Measurements from ENCODE around the gene LMBR1. TPM values are rescaled to one million over a fixed set of nuclear protein-coding genes. Genes with fewer than 3 reads are reported as not detected.

Gene LMBR1
- total and polyA plus RNA-seq, 2 of the 13 experiments (the other 11 are each of a cell fraction or from before 2014, with no cell fraction given) = 20.9 to 39.6 TPM

DNA sequence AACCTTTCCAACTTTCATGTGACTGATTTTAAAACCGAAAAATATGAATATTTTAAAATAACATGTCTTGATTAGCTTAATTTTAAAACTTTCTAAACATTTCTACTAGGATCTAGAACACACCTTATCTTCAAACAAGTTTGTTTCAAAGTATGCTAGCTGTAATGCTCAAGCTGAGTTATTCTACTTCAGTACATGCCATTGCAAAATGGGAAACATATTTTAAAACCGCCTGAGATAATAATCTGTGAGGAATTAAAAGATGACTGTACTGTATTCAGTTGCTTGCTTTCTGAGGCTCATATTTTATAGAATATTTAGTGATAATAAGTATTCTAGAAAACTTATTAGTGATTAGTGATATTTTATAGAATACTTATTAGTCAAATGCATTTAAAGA, 99.6 kb downstream of the LMBR1 start:
- ATAC-seq (no peak), DNase-seq (ENCODE audit: low spot score) (no peak), FAIRE-seq (no peak)
- Histone ChIP-seq H2AFZ (ENCODE audit: low read length) (no peak overlapping the region), H3K36me3 (replicated peaks in 1 of 2; ENCODE audit: control insufficient read depth in 1 of 2, insufficient read depth in 2 of 2, low read length in 2 of 2) (peaks cover 0 to 18% of the 10 kb centered on the region in 2 experiments; a peak in 1 of 5 replicates), H3K27me3 (ENCODE audit: control insufficient read depth in 1 of 2, insufficient read depth in 2 of 2, low read length in 2 of 2) (no peaks in the 10 kb centered on the region), H3K27ac (ENCODE audit: extremely low read length, insufficient read depth, low read length) (no peak overlapping the region), H3K9ac (ENCODE audit: insufficient read depth, low read depth, low read length) (no peak overlapping the region), H4K20me1 (ENCODE audit: insufficient read depth, low read length) (no peaks in the 10 kb centered on the region), H3K9me3 (ENCODE audit: low read length) (no peaks in the 10 kb centered on the region), H3K4me2 (ENCODE audit: low read depth, low read length) (no peak overlapping the region), H3K4me1 (ENCODE audit: insufficient read depth, low read length) (peaks cover 18% of the 10 kb centered on the region), H3K4me3 (replicated peaks in 1 of 3; ENCODE audit: insufficient read depth in 1 of 3, low read depth in 2 of 3, low read length in 3 of 3) (no peak overlapping the region), H3K79me2 (ENCODE audit: insufficient read depth, low read length) (no peaks in the 10 kb centered on the region)
- in situ Hi-C loops (cut with HindIII; ENCODE audit: extremely low pct_ligation_motif_present, low pct_unique_long_range_greater_than_20kb) (no loop called here), intact Hi-C loops (cut with micrococcal nuclease; ENCODE audit: unreplicated experiment) (no loop called here)
- BruUV-seq (replicated peaks) = no TSS peak
- 87% methylated on average over 2 of the region's 2 CpGs for WGBS (ENCODE audit: low lambda C conversion rate)
- POLR2A ChIA-PET = no interaction called here
- CTCF ChIA-PET (ENCODE audit: low intra/inter-chr PET ratio, low total read pairs) = no interaction called here
- TF ChIP-seq, protein P1, sequence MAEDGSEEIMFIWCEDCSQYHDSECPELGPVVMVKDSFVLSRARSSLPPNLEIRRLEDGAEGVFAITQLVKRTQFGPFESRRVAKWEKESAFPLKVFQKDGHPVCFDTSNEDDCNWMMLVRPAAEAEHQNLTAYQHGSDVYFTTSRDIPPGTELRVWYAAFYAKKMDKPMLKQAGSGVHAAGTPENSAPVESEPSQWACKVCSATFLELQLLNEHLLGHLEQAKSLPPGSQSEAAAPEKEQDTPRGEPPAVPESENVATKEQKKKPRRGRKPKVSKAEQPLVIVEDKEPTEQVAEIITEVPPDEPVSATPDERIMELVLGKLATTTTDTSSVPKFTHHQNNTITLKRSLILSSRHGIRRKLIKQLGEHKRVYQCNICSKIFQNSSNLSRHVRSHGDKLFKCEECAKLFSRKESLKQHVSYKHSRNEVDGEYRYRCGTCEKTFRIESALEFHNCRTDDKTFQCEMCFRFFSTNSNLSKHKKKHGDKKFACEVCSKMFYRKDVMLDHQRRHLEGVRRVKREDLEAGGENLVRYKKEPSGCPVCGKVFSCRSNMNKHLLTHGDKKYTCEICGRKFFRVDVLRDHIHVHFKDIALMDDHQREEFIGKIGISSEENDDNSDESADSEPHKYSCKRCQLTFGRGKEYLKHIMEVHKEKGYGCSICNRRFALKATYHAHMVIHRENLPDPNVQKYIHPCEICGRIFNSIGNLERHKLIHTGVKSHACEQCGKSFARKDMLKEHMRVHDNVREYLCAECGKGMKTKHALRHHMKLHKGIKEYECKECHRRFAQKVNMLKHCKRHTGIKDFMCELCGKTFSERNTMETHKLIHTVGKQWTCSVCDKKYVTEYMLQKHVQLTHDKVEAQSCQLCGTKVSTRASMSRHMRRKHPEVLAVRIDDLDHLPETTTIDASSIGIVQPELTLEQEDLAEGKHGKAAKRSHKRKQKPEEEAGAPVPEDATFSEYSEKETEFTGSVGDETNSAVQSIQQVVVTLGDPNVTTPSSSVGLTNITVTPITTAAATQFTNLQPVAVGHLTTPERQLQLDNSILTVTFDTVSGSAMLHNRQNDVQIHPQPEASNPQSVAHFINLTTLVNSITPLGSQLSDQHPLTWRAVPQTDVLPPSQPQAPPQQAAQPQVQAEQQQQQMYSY (CRISPR knock-in tag; IDR thresholded peaks at IDR 0.05) = no peak
- TF ChIP-seq ZSCAN29 (CRISPR knock-in tag; conservative IDR thresholded peaks at IDR 0.05) (no peak), TOPORS (CRISPR knock-in tag; IDR thresholded peaks at IDR 0.05) (no peak), FOXP1 (IDR thresholded peaks at IDR 0.05) (no peak), FOXP1 (CRISPR knock-in tag; IDR thresholded peaks at IDR 0.05) (no peak)
- TF ChIP-seq, protein P2, sequence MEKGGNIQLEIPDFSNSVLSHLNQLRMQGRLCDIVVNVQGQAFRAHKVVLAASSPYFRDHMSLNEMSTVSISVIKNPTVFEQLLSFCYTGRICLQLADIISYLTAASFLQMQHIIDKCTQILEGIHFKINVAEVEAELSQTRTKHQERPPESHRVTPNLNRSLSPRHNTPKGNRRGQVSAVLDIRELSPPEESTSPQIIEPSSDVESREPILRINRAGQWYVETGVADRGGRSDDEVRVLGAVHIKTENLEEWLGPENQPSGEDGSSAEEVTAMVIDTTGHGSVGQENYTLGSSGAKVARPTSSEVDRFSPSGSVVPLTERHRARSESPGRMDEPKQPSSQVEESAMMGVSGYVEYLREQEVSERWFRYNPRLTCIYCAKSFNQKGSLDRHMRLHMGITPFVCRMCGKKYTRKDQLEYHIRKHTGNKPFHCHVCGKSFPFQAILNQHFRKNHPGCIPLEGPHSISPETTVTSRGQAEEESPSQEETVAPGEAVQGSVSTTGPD (CRISPR knock-in tag; IDR thresholded peaks at IDR 0.05) = no peak
- TF ChIP-seq, protein P3, sequence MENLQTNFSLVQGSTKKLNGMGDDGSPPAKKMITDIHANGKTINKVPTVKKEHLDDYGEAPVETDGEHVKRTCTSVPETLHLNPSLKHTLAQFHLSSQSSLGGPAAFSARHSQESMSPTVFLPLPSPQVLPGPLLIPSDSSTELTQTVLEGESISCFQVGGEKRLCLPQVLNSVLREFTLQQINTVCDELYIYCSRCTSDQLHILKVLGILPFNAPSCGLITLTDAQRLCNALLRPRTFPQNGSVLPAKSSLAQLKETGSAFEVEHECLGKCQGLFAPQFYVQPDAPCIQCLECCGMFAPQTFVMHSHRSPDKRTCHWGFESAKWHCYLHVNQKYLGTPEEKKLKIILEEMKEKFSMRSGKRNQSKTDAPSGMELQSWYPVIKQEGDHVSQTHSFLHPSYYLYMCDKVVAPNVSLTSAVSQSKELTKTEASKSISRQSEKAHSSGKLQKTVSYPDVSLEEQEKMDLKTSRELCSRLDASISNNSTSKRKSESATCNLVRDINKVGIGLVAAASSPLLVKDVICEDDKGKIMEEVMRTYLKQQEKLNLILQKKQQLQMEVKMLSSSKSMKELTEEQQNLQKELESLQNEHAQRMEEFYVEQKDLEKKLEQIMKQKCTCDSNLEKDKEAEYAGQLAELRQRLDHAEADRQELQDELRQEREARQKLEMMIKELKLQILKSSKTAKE (CRISPR knock-in tag; IDR thresholded peaks at IDR 0.05; ENCODE audit: borderline replicate concordance) = no peak
- TF ChIP-seq, protein P4, sequence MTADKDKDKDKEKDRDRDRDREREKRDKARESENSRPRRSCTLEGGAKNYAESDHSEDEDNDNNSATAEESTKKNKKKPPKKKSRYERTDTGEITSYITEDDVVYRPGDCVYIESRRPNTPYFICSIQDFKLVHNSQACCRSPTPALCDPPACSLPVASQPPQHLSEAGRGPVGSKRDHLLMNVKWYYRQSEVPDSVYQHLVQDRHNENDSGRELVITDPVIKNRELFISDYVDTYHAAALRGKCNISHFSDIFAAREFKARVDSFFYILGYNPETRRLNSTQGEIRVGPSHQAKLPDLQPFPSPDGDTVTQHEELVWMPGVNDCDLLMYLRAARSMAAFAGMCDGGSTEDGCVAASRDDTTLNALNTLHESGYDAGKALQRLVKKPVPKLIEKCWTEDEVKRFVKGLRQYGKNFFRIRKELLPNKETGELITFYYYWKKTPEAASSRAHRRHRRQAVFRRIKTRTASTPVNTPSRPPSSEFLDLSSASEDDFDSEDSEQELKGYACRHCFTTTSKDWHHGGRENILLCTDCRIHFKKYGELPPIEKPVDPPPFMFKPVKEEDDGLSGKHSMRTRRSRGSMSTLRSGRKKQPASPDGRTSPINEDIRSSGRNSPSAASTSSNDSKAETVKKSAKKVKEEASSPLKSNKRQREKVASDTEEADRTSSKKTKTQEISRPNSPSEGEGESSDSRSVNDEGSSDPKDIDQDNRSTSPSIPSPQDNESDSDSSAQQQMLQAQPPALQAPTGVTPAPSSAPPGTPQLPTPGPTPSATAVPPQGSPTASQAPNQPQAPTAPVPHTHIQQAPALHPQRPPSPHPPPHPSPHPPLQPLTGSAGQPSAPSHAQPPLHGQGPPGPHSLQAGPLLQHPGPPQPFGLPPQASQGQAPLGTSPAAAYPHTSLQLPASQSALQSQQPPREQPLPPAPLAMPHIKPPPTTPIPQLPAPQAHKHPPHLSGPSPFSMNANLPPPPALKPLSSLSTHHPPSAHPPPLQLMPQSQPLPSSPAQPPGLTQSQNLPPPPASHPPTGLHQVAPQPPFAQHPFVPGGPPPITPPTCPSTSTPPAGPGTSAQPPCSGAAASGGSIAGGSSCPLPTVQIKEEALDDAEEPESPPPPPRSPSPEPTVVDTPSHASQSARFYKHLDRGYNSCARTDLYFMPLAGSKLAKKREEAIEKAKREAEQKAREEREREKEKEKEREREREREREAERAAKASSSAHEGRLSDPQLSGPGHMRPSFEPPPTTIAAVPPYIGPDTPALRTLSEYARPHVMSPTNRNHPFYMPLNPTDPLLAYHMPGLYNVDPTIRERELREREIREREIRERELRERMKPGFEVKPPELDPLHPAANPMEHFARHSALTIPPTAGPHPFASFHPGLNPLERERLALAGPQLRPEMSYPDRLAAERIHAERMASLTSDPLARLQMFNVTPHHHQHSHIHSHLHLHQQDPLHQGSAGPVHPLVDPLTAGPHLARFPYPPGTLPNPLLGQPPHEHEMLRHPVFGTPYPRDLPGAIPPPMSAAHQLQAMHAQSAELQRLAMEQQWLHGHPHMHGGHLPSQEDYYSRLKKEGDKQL (CRISPR knock-in tag; IDR thresholded peaks at IDR 0.05; ENCODE audit: low read depth) = no peak

Measured in HepG2 (cell line).